Activated T-helper 9 cell treated with anti-CD3 and anti-CD28 coated beads, Interleukin-2, amount 50 U/mL, for 16 hours (primary cell): ENCODE measurements around the gene ZNF346.
"Not testable (repeated sequence)": the region's sequence is repeated elsewhere in the genome, so short reads cannot be mapped to it uniquely, and the experiment has no call there.

Source experiments
- DNase-seq: peaks from one replicate; pipeline ENCODE4 v3.0.0-alpha.2; 2020; ENCODE audit warnings: low read depth

ZNF346 gene

GRCh38 chr5:177008716-177009115 lies 13.8 kb upstream of the ZNF346 start:
- DNase-seq, result no peak

- DNase-seq, result no peak
Observed at GRCh38 chr5:177010153-177010552, 12.3 kb upstream of the ZNF346 start.

- DNase-seq, result no peak
Observed at GRCh38 chr5:177015156-177015555, 7.3 kb upstream of the ZNF346 start.

GRCh38 chr5:177018341-177018740 lies 4.2 kb upstream of the ZNF346 start:
- DNase-seq, result no peak

GRCh38 chr5:177020033-177020432 lies 2.5 kb upstream of the ZNF346 start:
- DNase-seq, result no peak

- DNase-seq, result no peak
Observed at GRCh38 chr5:177023303-177023664, 788 bp downstream of the ZNF346 start.

GRCh38 chr5:177024559-177024958 lies 2.1 kb downstream of the ZNF346 start:
- DNase-seq, result no peak

GRCh38 chr5:177025101-177025601 lies 2.7 kb downstream of the ZNF346 start:
- no peak for DNase-seq

- no peak for DNase-seq
Observed at GRCh38 chr5:177027665-177028064, 5.2 kb downstream of the ZNF346 start.

GRCh38 chr5:177029498-177029897 lies 7.0 kb downstream of the ZNF346 start:
- no peak for DNase-seq

- DNase-seq, result no peak
Observed at GRCh38 chr5:177035976-177036375, 13.5 kb downstream of the ZNF346 start.

- DNase-seq, result no peak
Observed at GRCh38 chr5:177036443-177036842, 13.9 kb downstream of the ZNF346 start.

- DNase-seq, result no peak
Observed at GRCh38 chr5:177036921-177037320, 14.4 kb downstream of the ZNF346 start.

- DNase-seq, result no peak
Observed at GRCh38 chr5:177040814-177041420, 18.4 kb downstream of the ZNF346 start.

GRCh38 chr5:177041936-177042335 lies 19.4 kb downstream of the ZNF346 start:
- DNase-seq, result no peak

- DNase-seq, result no peak
Observed at GRCh38 chr5:177043114-177043513, 20.6 kb downstream of the ZNF346 start.

GRCh38 chr5:177043958-177044357 lies 21.5 kb downstream of the ZNF346 start:
- no peak for DNase-seq

GRCh38 chr5:177044641-177045040 lies 22.1 kb downstream of the ZNF346 start:
- no peak for DNase-seq

- DNase-seq, result no peak
Observed at GRCh38 chr5:177045631-177046030, 23.1 kb downstream of the ZNF346 start.

GRCh38 chr5:177048531-177048930 lies 26.0 kb downstream of the ZNF346 start:
- DNase-seq, result not testable (repeated sequence)

- no peak for DNase-seq
Observed at GRCh38 chr5:177049285-177049684, 26.8 kb downstream of the ZNF346 start.

- no peak for DNase-seq
Observed at GRCh38 chr5:177064500-177065277, 42.2 kb downstream of the ZNF346 start.

GRCh38 chr5:177065491-177065890 lies 43.0 kb downstream of the ZNF346 start:
- no peak for DNase-seq

- DNase-seq, result no peak
Observed at GRCh38 chr5:177066224-177066623, 43.7 kb downstream of the ZNF346 start.
